GM21825 (cell line): ENCODE data around the gene RHEB.
A peak's percentile ranks its signal among the peaks of the same experiment; 100 is the strongest.
"Not testable (repeated sequence)": the region's sequence is repeated elsewhere in the genome, so short reads cannot be mapped to it uniquely, and the experiment has no call there.

Experiments used
- ATAC-seq: cut with Tn5 transposase; IDR thresholded peaks from one replicate; pipeline ENCODE4 v1.9.1; 2021; ENCODE audit warnings: mild to moderate bottlenecking, moderate library complexity; ENCODE audit not compliant: unreplicated experiment

RHEB gene

GRCh38 chr7:151536178-151536577 is 16.5 kb upstream of the RHEB start:
- ATAC-seq = not testable (repeated sequence)

- ATAC-seq = no peak
These were observed 10.1 kb upstream of the RHEB start for GRCh38 chr7:151529842-151530241.

- no peak for ATAC-seq
These were observed 5.2 kb upstream of the RHEB start for GRCh38 chr7:151524845-151525244.

GRCh38 chr7:151524331-151524730 is 4.6 kb upstream of the RHEB start:
- no peak for ATAC-seq

GRCh38 chr7:151520419-151521261 is 945 bp upstream of the RHEB start:
- no peak for ATAC-seq

GRCh38 chr7:151518947-151519764 is 539 bp downstream of the RHEB start:
- ATAC-seq = peak; percentile 44

GRCh38 chr7:151518105-151518946 is 1.4 kb downstream of the RHEB start:
- no peak for ATAC-seq

GRCh38 chr7:151517601-151518104 is 2.0 kb downstream of the RHEB start:
- ATAC-seq = no peak

- ATAC-seq = no peak
These were observed 4.5 kb downstream of the RHEB start for GRCh38 chr7:151515276-151515565.

GRCh38 chr7:151514461-151515275 is 5.0 kb downstream of the RHEB start:
- ATAC-seq = no peak

GRCh38 chr7:151513133-151513532 is 6.6 kb downstream of the RHEB start:
- no peak for ATAC-seq

- ATAC-seq = no peak
These were observed 7.3 kb downstream of the RHEB start for GRCh38 chr7:151512353-151512752.

GRCh38 chr7:151511946-151512345 is 7.7 kb downstream of the RHEB start:
- ATAC-seq = no peak

- no peak for ATAC-seq
These were observed 8.4 kb downstream of the RHEB start for GRCh38 chr7:151511270-151511669.

GRCh38 chr7:151509670-151510333 is 9.9 kb downstream of the RHEB start:
- no peak for ATAC-seq

GRCh38 chr7:151508991-151509390 is 10.7 kb downstream of the RHEB start:
- no peak for ATAC-seq

GRCh38 chr7:151507806-151508205 is 11.9 kb downstream of the RHEB start:
- ATAC-seq = no peak

GRCh38 chr7:151506901-151507382 is 12.8 kb downstream of the RHEB start:
- no peak for ATAC-seq

- ATAC-seq = no peak
These were observed 13.7 kb downstream of the RHEB start for GRCh38 chr7:151505836-151506468.
